AG09309 (cell line): ENCODE results near the gene GPANK1.

Experiments used
- DNase-seq: peaks from one replicate; pipeline ENCODE4 v3.0.0-alpha.2; 2010; ENCODE audit warnings: low read depth
- H3K4me3 ChIP-seq: 2 replicates; pipeline ENCODE4 v1.5.1; 2011; ENCODE audit warnings: mild to moderate bottlenecking, low read depth, low read length, moderate library complexity; ENCODE audit not compliant: control insufficient read depth
- CTCF ChIP-seq: IDR thresholded peaks from 2 replicates; pipeline ENCODE4 v1.5.1; 2011; ENCODE audit warnings: mild to moderate bottlenecking, low read depth, low read length, inconsistent platforms; ENCODE audit not compliant: insufficient read depth, control insufficient read depth; ENCODE audit errors: missing control alignments

GPANK1 gene

GRCh38 chr6:31691078-31691463 is 26.3 kb upstream of the GPANK1 start:
- no peak overlapping the region for H3K4me3 ChIP-seq
- no peak for DNase-seq
- no peak for TF ChIP-seq CTCF

- TF ChIP-seq CTCF: no peak
- DNase-seq: no peak
- H3K4me3 ChIP-seq: no peak overlapping the region
These were observed 25.7 kb upstream of the GPANK1 start for GRCh38 chr6:31690231-31691077.

GRCh38 chr6:31689249-31690110 is 24.7 kb upstream of the GPANK1 start:
- H3K4me3 ChIP-seq: no peak overlapping the region
- peak; percentile 59 for TF ChIP-seq CTCF
- no peak for DNase-seq

- no peak for TF ChIP-seq CTCF
- H3K4me3 ChIP-seq: no peak overlapping the region
- DNase-seq: no peak
These were observed 23.3 kb upstream of the GPANK1 start for GRCh38 chr6:31687860-31688693.

GRCh38 chr6:31687321-31687720 is 22.5 kb upstream of the GPANK1 start:
- no peak for DNase-seq
- no peak for TF ChIP-seq CTCF
- H3K4me3 ChIP-seq: no peak overlapping the region

GRCh38 chr6:31686483-31686882 is 21.7 kb upstream of the GPANK1 start:
- DNase-seq: no peak
- TF ChIP-seq CTCF: no peak
- no peak overlapping the region for H3K4me3 ChIP-seq
